Epithelial cell of alveolus of lung (primary cell): ENCODE results near the gene DYRK4. TPM values are rescaled to one million over a fixed set of nuclear protein-coding genes. Genes with fewer than 3 reads are reported as not detected.

ENCODE experiments used
- total RNA-seq: library from RNA; depleted of rRNA; stranded (reverse); fragments of >200 nt; gene quantifications from 2 replicates; pipeline ENCODE4 v1.2.1, GENCODE V29; 2015

DYRK4 gene
- total RNA-seq = 59.9 and 62.3 TPM in 2 replicates

GRCh38 chr12:4562034-4562657 is at the start of gene DYRK4:
TSS of gene DYRK4 (plus strand) at chr12:4562208. CDS start at chr12:4562246, 38 bp downstream.

GRCh38 chr12:4538207-4539160 is 23.5 kb upstream of the DYRK4 start, which contains the start of gene RAD51AP1:
TSS of gene RAD51AP1 (plus strand) at chr12:4538890. CDS start at chr12:4538940, 50 bp downstream.

GRCh38 chr12:4648501-4649357 is 86.7 kb downstream of the DYRK4 start, which contains the start of the genes AKAP3 and NDUFA9:
TSS of gene AKAP3 (minus strand) at chr12:4649051. CDS start at chr12:4638196, 10,855 bp downstream.
TSS of gene NDUFA9 (plus strand) at chr12:4649114. CDS start at chr12:4649127, 13 bp downstream.

Other genes with a start within 250 kb of the DYRK4 start
- gene TIGAR, start 241.0 kb upstream of the DYRK4 start, total RNA-seq = 6.5 and 13.2 TPM in 2 replicates
- gene FGF23, start 182.5 kb upstream of the DYRK4 start, total RNA-seq = not detected in 2 replicates
- not detected in 2 replicates for gene FGF6, start 116.4 kb upstream of the DYRK4 start, total RNA-seq
- gene RAD51AP1, start 23.3 kb upstream of the DYRK4 start, total RNA-seq = 4.9 and 12.3 TPM in 2 replicates
- gene AKAP3, start 86.8 kb downstream of the DYRK4 start, total RNA-seq = 0.26 and 5.2 TPM in 2 replicates
- 29.4 and 85.1 TPM in 2 replicates for gene NDUFA9, start 86.9 kb downstream of the DYRK4 start, total RNA-seq
- gene GALNT8, start 158.2 kb downstream of the DYRK4 start, total RNA-seq = under 0.01 and 0.26 TPM in 2 replicates